Caco-2 (cell line): ENCODE measurements around the gene PMEL. TPM values are rescaled to one million over a fixed set of nuclear protein-coding genes. Genes with fewer than 3 reads are reported as not detected.
"Not testable (repeated sequence)": the region's sequence is repeated elsewhere in the genome, so short reads cannot be mapped to it uniquely, and the experiment has no call there.

Source experiments
- BruUV-seq: library from RNA; stranded (reverse); fragments of 400-500 nt; replicated peaks from 2 replicates; lab custom pipeline; 2021; lab: Mats Ljungman, UMichigan
- CTCF ChIA-PET: fragments of 300-600 bp; sonication (Branson Sonifier 250); formaldehyde crosslinking; loops from one replicate; lab custom pipeline; 2022; ENCODE audit warnings: antibody characterized with exemption; lab: Charles Lee
- POLR2A ChIA-PET: fragments of 300-600 bp; sonication (Branson Sonifier 250); formaldehyde crosslinking; loops from one replicate; lab custom pipeline; 2022; ENCODE audit warnings: antibody characterized with exemption; lab: Charles Lee
- DNase-seq, 2 experiments: peaks; one replicate each; pipeline versions ENCODE4 v3.0.0 to v3.0.0-alpha.2; 2020 to 2022
- H3K27me3 ChIP-seq: replicated peaks from 2 replicates; pipeline ENCODE4 v1.6.0; 2011; ENCODE audit warnings: low read length; ENCODE audit not compliant: control insufficient read depth, insufficient read depth
- H3K36me3 ChIP-seq: 2 replicates; pipeline ENCODE4 v1.5.1; 2011; ENCODE audit warnings: low read length; ENCODE audit not compliant: control insufficient read depth, insufficient read depth
- H3K4me1 ChIP-seq: fragments of 250-450 bp; sonication (Bioruptor Pico); 2 replicates; pipeline ENCODE4 v1.5.1; 2020; ENCODE audit warnings: mild to moderate bottlenecking
- H3K4me3 ChIP-seq: 2 replicates; pipeline ENCODE4 v1.5.1; 2011; ENCODE audit warnings: low read depth, mild to moderate bottlenecking, control low read depth, low read length
- H3K9me3 ChIP-seq: fragments of 250-450 bp; sonication (Bioruptor Pico); 2 replicates; pipeline ENCODE4 v1.5.1; 2020; ENCODE audit warnings: mild to moderate bottlenecking, moderate library complexity
- H3K27ac Mint-ChIP-seq: one replicate; pipeline ENCODE4 v1.8.0; 2022; ENCODE audit warnings: mixed read lengths; ENCODE audit not compliant: unreplicated experiment
- H3K27me3 Mint-ChIP-seq: one replicate; pipeline ENCODE4 v1.8.0; 2022; ENCODE audit warnings: mixed read lengths; ENCODE audit not compliant: insufficient read depth, unreplicated experiment
- H3K36me3 Mint-ChIP-seq: one replicate; pipeline ENCODE4 v1.8.0; 2022; ENCODE audit warnings: mild to moderate bottlenecking, mixed read lengths; ENCODE audit not compliant: insufficient read depth, unreplicated experiment
- H3K4me1 Mint-ChIP-seq: one replicate; pipeline ENCODE4 v1.8.0; 2022; ENCODE audit warnings: low read depth, mixed read lengths; ENCODE audit not compliant: unreplicated experiment
- H3K4me3 Mint-ChIP-seq: one replicate; pipeline ENCODE4 v1.8.0; 2022; ENCODE audit warnings: mild to moderate bottlenecking, moderate library complexity, mixed read lengths; ENCODE audit not compliant: unreplicated experiment
- H3K9me3 Mint-ChIP-seq: one replicate; pipeline ENCODE4 v1.8.0; 2022; ENCODE audit warnings: mixed read lengths; ENCODE audit not compliant: unreplicated experiment
- CTCF ChIP-seq, 2 experiments: fragments of 200-600 bp in 1 of 2; IDR thresholded peaks; 1 replicate in 1 of 2; 2 replicates in 1 of 2; pipeline versions ENCODE4 v1.5.1 to v1.8.0; 2011 to 2022; ENCODE audit warnings: antibody characterized with exemption in 1 of 2, control low read depth in 1 of 2, inconsistent platforms in 1 of 2, low read depth in 1 of 2, low read length in 1 of 2, mild to moderate bottlenecking in 1 of 2, moderate library complexity in 1 of 2; ENCODE audit not compliant: insufficient read depth in 1 of 2, severe bottlenecking in 1 of 2, unreplicated experiment in 1 of 2
- intact Hi-C: fragments of 100-400 bp; cut with micrococcal nuclease; formaldehyde crosslinking; loops from one replicate; pipeline ENCODE4 v1.10.0; 2022; ENCODE audit not compliant: unreplicated experiment
- total RNA-seq: library from RNA; stranded (reverse); gene quantifications from 2 replicates; pipeline ENCODE4 v1.2.3, GENCODE V29; 2022

PMEL gene
- total RNA-seq, 1 experiment from 2014 or later: 9.7 TPM

GRCh38 chr12:56001487-56002100 lies 35.8 kb upstream of the PMEL start:
- POLR2A ChIA-PET: interaction anchor here (0.6 kb wide), 1 partner anchor 15 kb away, joined by 5 read pairs; no protein-coding TSS in a partner anchor
- peaks cover 6% of the 10 kb centered on the region for H3K36me3 ChIP-seq
- peak overlapping the region; percentile 7 for H3K4me3 Mint-ChIP-seq

GRCh38 chr12:55999999-56000540 lies 34.2 kb upstream of the PMEL start:
- H3K4me3 ChIP-seq, H3K27me3 ChIP-seq, intact Hi-C loops, H3K9me3 Mint-ChIP-seq, BruUV-seq, DNase-seq, H3K36me3 ChIP-seq, H3K4me3 Mint-ChIP-seq, H3K9me3 ChIP-seq, H3K27me3 Mint-ChIP-seq, H3K27ac Mint-ChIP-seq: not testable (repeated sequence)
- Mint-ChIP-seq H3K36me3 (peaks cover 66% of the 10 kb centered on the region), H3K4me1 (peaks cover 24% of the 10 kb centered on the region)
- H3K4me1 ChIP-seq: peaks cover 16% of the 10 kb centered on the region
- POLR2A ChIA-PET: interaction anchor here (0.6 to 0.7 kb wide), 2 partner anchors 74 to 266 kb away, joined by 4 to 9 read pairs; no protein-coding TSS in a partner anchor
- CTCF ChIA-PET: interaction anchor here (0.8 kb wide), 1 partner anchor 69 kb away, joined by 3 read pairs; no protein-coding TSS in a partner anchor

More at GRCh38 chr12:56001487-56002100, 35.8 kb upstream of the PMEL start:
- H3K36me3 Mint-ChIP-seq: peaks cover 54% of the 10 kb centered on the region
- CTCF ChIA-PET: interaction anchor here (0.5 to 1.0 kb wide), 2 partner anchors 28 to 76 kb away, joined by 3 to 4 read pairs; no protein-coding TSS in a partner anchor
- H3K4me1 Mint-ChIP-seq: peaks cover 27% of the 10 kb centered on the region
- no peaks in the 10 kb centered on the region for H3K9me3 Mint-ChIP-seq
- no peaks in the 10 kb centered on the region for H3K27me3 Mint-ChIP-seq
- intact Hi-C loops: loop anchor here (1.0 kb wide), 2 partner anchors 9 to 28 kb away; no protein-coding TSS in a partner anchor
- no peaks in the 10 kb centered on the region for H3K27me3 ChIP-seq
- H3K4me3 ChIP-seq: no peak overlapping the region
- peaks cover 26% of the 10 kb centered on the region for H3K4me1 ChIP-seq
- peak overlapping the region; percentile 58 for H3K27ac Mint-ChIP-seq
- no peaks in the 10 kb centered on the region for H3K9me3 ChIP-seq
- TF ChIP-seq CTCF (IDR thresholded peaks at IDR 0.05; ENCODE audit: insufficient read depth in 1 of 2, low read depth in 1 of 2, low read length in 1 of 2, severe bottlenecking in 1 of 2, unreplicated experiment in 1 of 2): no peak
- peak in 1 of 2 experiments; percentile 59 for DNase-seq
- BruUV-seq: no TSS peak

- not testable (repeated sequence) for H3K36me3 ChIP-seq
- CTCF ChIA-PET: interaction anchor here (0.8 kb wide), 1 partner anchor 68 kb away, joined by 3 read pairs; no protein-coding TSS in a partner anchor
Measured at GRCh38 chr12:55999522-55999921, 33.7 kb upstream of the PMEL start.

More at GRCh38 chr12:55999522-55999921, 33.7 kb upstream of the PMEL start:
- H3K4me3 ChIP-seq, H3K27ac Mint-ChIP-seq, H3K27me3 ChIP-seq, H3K9me3 Mint-ChIP-seq, BruUV-seq, H3K9me3 ChIP-seq, H3K27me3 Mint-ChIP-seq, intact Hi-C loops, DNase-seq: not testable (repeated sequence)
- Mint-ChIP-seq H3K4me3 (peak overlapping the region; percentile 24), H3K4me1 (peaks cover 20% of the 10 kb centered on the region), H3K36me3 (peaks cover 71% of the 10 kb centered on the region)
- POLR2A ChIA-PET: interaction anchor here (0.6 kb wide), 1 partner anchor 73 kb away, joined by 4 read pairs; no protein-coding TSS in a partner anchor
- H3K4me1 ChIP-seq: peaks cover 16% of the 10 kb centered on the region
